GM23338 (cell line): Measurements from ENCODE around the gene LYPLAL1. TPM values are rescaled to one million over a fixed set of nuclear protein-coding genes. Genes with fewer than 3 reads are reported as not detected.

Experiments
- ATAC-seq: fragments of 200-7000 bp; cut with Tn5 transposase; 3 replicates; pipeline ENCODE4 v1.9.1; 2020
- DNase-seq: peaks from one replicate; pipeline ENCODE4 v3.0.0-alpha.2; 2015; ENCODE audit warnings: low spot score
- H2AFZ ChIP-seq: fragments of 200-600 bp; sonication (generic); 2 replicates; pipeline ENCODE4 v1.8.0; 2016; ENCODE audit warnings: antibody characterized with exemption, mild to moderate bottlenecking, moderate library complexity
- H3F3A ChIP-seq: fragments of 200-600 bp; sonication (generic); replicated peaks from 2 replicates; pipeline ENCODE4 v1.8.0; 2017; ENCODE audit warnings: antibody characterized with exemption, mixed run types, low read depth
- H3K27ac ChIP-seq: fragments of 200-600 bp; sonication (generic); 2 replicates; pipeline ENCODE4 v1.6.1; 2016; ENCODE audit warnings: low read depth
- H3K27me3 ChIP-seq: fragments of 200-600 bp; sonication (generic); 2 replicates; pipeline ENCODE4 v1.8.0; 2016; ENCODE audit warnings: mild to moderate bottlenecking, mixed run types, moderate library complexity; ENCODE audit not compliant: insufficient read depth
- H3K36me3 ChIP-seq: fragments of 200-600 bp; sonication (generic); 2 replicates; pipeline ENCODE4 v1.8.0; 2016; ENCODE audit warnings: mild to moderate bottlenecking; ENCODE audit not compliant: insufficient read depth
- H3K4me1 ChIP-seq: fragments of 200-600 bp; sonication (generic); 2 replicates; pipeline ENCODE4 v1.8.0; 2016; ENCODE audit warnings: mild to moderate bottlenecking, moderate library complexity; ENCODE audit not compliant: insufficient read depth
- H3K4me2 ChIP-seq: fragments of 200-600 bp; sonication (generic); 2 replicates; pipeline ENCODE4 v1.7.1; 2017; ENCODE audit warnings: mixed run types
- H3K4me3 ChIP-seq: fragments of 200-600 bp; sonication (generic); 2 replicates; pipeline ENCODE4 v1.6.1; 2016; ENCODE audit warnings: mixed run types
- H3K79me2 ChIP-seq: fragments of 200-600 bp; sonication (generic); replicated peaks from 2 replicates; pipeline ENCODE4 v1.8.0; 2017; ENCODE audit warnings: mild to moderate bottlenecking; ENCODE audit not compliant: insufficient read depth
- H3K9me2 ChIP-seq: fragments of 200-600 bp; sonication (generic); 2 replicates; pipeline ENCODE4 v1.8.0; 2017; ENCODE audit not compliant: insufficient read depth
- H4K20me1 ChIP-seq: fragments of 200-600 bp; sonication (generic); replicated peaks from 2 replicates; pipeline ENCODE4 v1.8.0; 2017; ENCODE audit warnings: mild to moderate bottlenecking; ENCODE audit not compliant: insufficient read depth
- H3K27ac Mint-ChIP-seq: 2 replicates; pipeline ENCODE4 v1.8.0; 2020; ENCODE audit warnings: inconsistent platforms, mild to moderate bottlenecking, moderate library complexity, mixed read lengths
- H3K27me3 Mint-ChIP-seq: 3 replicates; pipeline ENCODE4 v1.8.0; 2022; ENCODE audit warnings: low read depth, mild to moderate bottlenecking, moderate library complexity, mixed read lengths, inconsistent platforms; ENCODE audit not compliant: insufficient read depth, poor library complexity
- H3K36me3 Mint-ChIP-seq: 3 replicates; pipeline ENCODE4 v1.8.0; 2021; ENCODE audit warnings: low read depth, mild to moderate bottlenecking, inconsistent platforms, moderate library complexity, mixed read lengths
- H3K4me1 Mint-ChIP-seq: 3 replicates; pipeline ENCODE4 v1.8.0; 2020; ENCODE audit warnings: mild to moderate bottlenecking, inconsistent platforms, mixed read lengths
- H3K4me3 Mint-ChIP-seq: 3 replicates; pipeline ENCODE4 v1.8.0; 2021; ENCODE audit warnings: moderate library complexity, mild to moderate bottlenecking, inconsistent platforms, mixed read lengths
- H3K9me3 Mint-ChIP-seq: 3 replicates; pipeline ENCODE4 v1.8.0; 2020; ENCODE audit warnings: moderate library complexity, mild to moderate bottlenecking, inconsistent platforms, mixed read lengths
- CREB1 ChIP-seq: fragments of 250-450 bp; sonication (Bioruptor Pico); IDR thresholded peaks from 2 replicates; pipeline ENCODE4 v1.5.0; 2020; ENCODE audit warnings: low read depth, mild to moderate bottlenecking, moderate library complexity
- CTCF ChIP-seq, 2 experiments: fragments of 200-600 bp in 1 of 2; sonication (generic) in 1 of 2; conservative IDR thresholded peaks; 2 replicates each; pipeline versions ENCODE4 v1.5.1 to v1.6.1; 2016 to 2017; ENCODE audit warnings: antibody characterized with exemption in 2 of 2, low read depth in 2 of 2, mild to moderate bottlenecking in 2 of 2, moderate library complexity in 1 of 2
- ETS1 ChIP-seq: IDR thresholded peaks from 2 replicates; pipeline ENCODE4 v1.6.1; 2016; ENCODE audit warnings: antibody characterized with exemption
- EZH2 ChIP-seq: fragments of 200-600 bp; sonication (generic); IDR thresholded peaks from one replicate; pipeline ENCODE4 v1.8.0; 2017; ENCODE audit warnings: antibody characterized with exemption, mild to moderate bottlenecking, low read depth; ENCODE audit not compliant: unreplicated experiment
- EZH2phosphoT487 ChIP-seq: fragments of 200-600 bp; sonication (generic); IDR thresholded peaks from one replicate; pipeline ENCODE4 v1.8.1; 2018; ENCODE audit warnings: antibody characterized with exemption; ENCODE audit not compliant: unreplicated experiment
- JUNB ChIP-seq: IDR thresholded peaks from one replicate; pipeline ENCODE4 v1.6.1; 2016; ENCODE audit warnings: antibody characterized with exemption; ENCODE audit not compliant: unreplicated experiment
- STAT1 ChIP-seq: IDR thresholded peaks from one replicate; pipeline ENCODE4 v1.6.1; 2016; ENCODE audit warnings: antibody characterized with exemption; ENCODE audit not compliant: unreplicated experiment
- ZNF462 ChIP-seq: fragments of 250-450 bp; sonication (Bioruptor Pico); IDR thresholded peaks from 2 replicates; pipeline ENCODE4 v1.5.0; 2020; ENCODE audit warnings: mild to moderate bottlenecking, moderate library complexity
- polyA plus RNA-seq: library from polyadenylated mRNA; unstranded; fragments of >200 nt; fragmentation: Nextera tagmentation; extraction: Ambion mirVana; gene quantifications from 2 replicates; pipeline ENCODE4 v1.2.1, GENCODE V29; 2016
- total RNA-seq: library from RNA; depleted of rRNA; stranded (reverse); fragments of >200 nt; shearing (Covaris generic); gene quantifications from 2 replicates; pipeline ENCODE4 v1.2.3, GENCODE V29; 2014

The LYPLAL1 gene
- total and polyA plus RNA-seq, 2 experiments from 2014 or later: 9.9 to 60.2 TPM

- no peaks in the 10 kb centered on the region for H3K79me2 ChIP-seq
- ATAC-seq (no peak), DNase-seq (no peak)
- H2AFZ ChIP-seq: no peak overlapping the region
- H3K27me3 Mint-ChIP-seq: no peaks in the 10 kb centered on the region
- no peak overlapping the region for H3K27ac ChIP-seq
- no peaks in the 10 kb centered on the region for H3K9me3 Mint-ChIP-seq
- no peaks in the 10 kb centered on the region for H3K9me2 ChIP-seq
- H3K27ac Mint-ChIP-seq: no peak overlapping the region
- H3K36me3 ChIP-seq: no peaks in the 10 kb centered on the region
- H3K4me2 ChIP-seq: no peak overlapping the region
- H3K27me3 ChIP-seq: no peaks in the 10 kb centered on the region
- H3K4me3 Mint-ChIP-seq: no peak overlapping the region
- no peaks in the 10 kb centered on the region for H3K36me3 Mint-ChIP-seq
- H4K20me1 ChIP-seq: no peaks in the 10 kb centered on the region
- TF ChIP-seq EZH2: no peak
- no peak for TF ChIP-seq ETS1
- no peak for TF ChIP-seq ZNF462
- TF ChIP-seq STAT1: no peak
- no peak for TF ChIP-seq EZH2phosphoT487
- TF ChIP-seq CREB1 (CRISPR knock-in tag): no peak
- TF ChIP-seq CTCF (conservative IDR thresholded peaks at IDR 0.05; ENCODE audit: low read depth in 2 of 2): no peak
- TF ChIP-seq JUNB: no peak
- H3K4me1 Mint-ChIP-seq: no peaks in the 10 kb centered on the region
- no peaks in the 10 kb centered on the region for H3F3A ChIP-seq
- no peaks in the 10 kb centered on the region for H3K4me1 ChIP-seq
- no peak overlapping the region for H3K4me3 ChIP-seq
These were observed 32.7 kb downstream of the LYPLAL1 start for GRCh38 chr1:219206350-219206749.
